PC-3 (cell line): ENCODE measurements around the gene RPS6KA3.

Experiments
- CTCF ChIP-seq: fragments of 300-600 bp; sonication (generic); conservative IDR thresholded peaks from 2 replicates; pipeline ENCODE4 v1.5.1; 2017; ENCODE audit warnings: antibody characterized with exemption, low read depth, mild to moderate bottlenecking, low read length
- EZH2 ChIP-seq: fragments of 300-600 bp; sonication (generic); IDR thresholded peaks from one replicate; pipeline ENCODE4 v1.6.1; 2017; ENCODE audit warnings: antibody characterized with exemption, mild to moderate bottlenecking, low read length; ENCODE audit not compliant: unreplicated experiment

- TF ChIP-seq EZH2 (no peak), CTCF (no peak)
These were observed 134.0 kb downstream of the RPS6KA3 start for GRCh38 chrX:20132666-20133065.
